Endodermal cell (in vitro differentiated cells): ENCODE results near the gene NDFIP1. TPM values are rescaled to one million over a fixed set of nuclear protein-coding genes. Genes with fewer than 3 reads are reported as not detected.

Experiments
- DNase-seq: peaks from one replicate; pipeline ENCODE4 v3.0.0-alpha.2; 2017
- H3K27ac ChIP-seq: 2 replicates; pipeline ENCODE4 v1.5.1; 2013; ENCODE audit warnings: mild to moderate bottlenecking, low read depth, low read length, moderate library complexity
- H3K27me3 ChIP-seq: 2 replicates; pipeline ENCODE4 v1.6.1; 2013; ENCODE audit warnings: mild to moderate bottlenecking, low read length, moderate library complexity; ENCODE audit not compliant: insufficient read depth, control insufficient read depth, poor library complexity, severe bottlenecking
- H3K36me3 ChIP-seq: 2 replicates; pipeline ENCODE4 v1.7.0; 2013; ENCODE audit warnings: mild to moderate bottlenecking, low read length, moderate library complexity; ENCODE audit not compliant: control insufficient read depth, insufficient read depth
- H3K4me1 ChIP-seq: one replicate; pipeline ENCODE4 v1.7.0; 2013; ENCODE audit warnings: low read length; ENCODE audit not compliant: control insufficient read depth, insufficient read depth
- H3K4me3 ChIP-seq: 2 replicates; pipeline ENCODE4 v1.5.1; 2013; ENCODE audit warnings: mild to moderate bottlenecking, low read length, moderate library complexity
- H3K9ac ChIP-seq: 2 replicates; pipeline ENCODE4 v1.6.1; 2013; ENCODE audit warnings: mild to moderate bottlenecking, low read length, moderate library complexity; ENCODE audit not compliant: poor library complexity, severe bottlenecking; ENCODE audit errors: extremely low read depth
- H3K9me3 ChIP-seq: 2 replicates; pipeline ENCODE4 v1.6.1; 2013; ENCODE audit warnings: mild to moderate bottlenecking, low read length, moderate library complexity; ENCODE audit not compliant: control insufficient read depth
- H3K27ac Mint-ChIP-seq: 2 replicates; pipeline ENCODE4 v1.8.0; 2020; ENCODE audit warnings: mixed read lengths
- H3K27me3 Mint-ChIP-seq: 2 replicates; pipeline ENCODE4 v1.8.0; 2021; ENCODE audit warnings: mild to moderate bottlenecking, mixed read lengths; ENCODE audit not compliant: insufficient read depth
- H3K36me3 Mint-ChIP-seq: 2 replicates; pipeline ENCODE4 v1.8.0; 2020; ENCODE audit warnings: low read depth, mixed read lengths
- H3K4me1 Mint-ChIP-seq: 2 replicates; pipeline ENCODE4 v1.8.0; 2020; ENCODE audit warnings: mixed read lengths
- H3K4me3 Mint-ChIP-seq: 2 replicates; pipeline ENCODE4 v1.8.0; 2020; ENCODE audit warnings: mild to moderate bottlenecking, moderate library complexity, mixed read lengths
- H3K9me3 Mint-ChIP-seq: 2 replicates; pipeline ENCODE4 v1.8.0; 2020; ENCODE audit warnings: mild to moderate bottlenecking, mixed read lengths
- CTCF ChIP-seq: fragments of 200-600 bp; sonication (generic); conservative IDR thresholded peaks from 2 replicates; pipeline ENCODE4 v1.5.0; 2021; ENCODE audit warnings: antibody characterized with exemption, mild to moderate bottlenecking
- WGBS, 2 experiments: methylation state at CpG; one replicate each; pipeline versions ENCODE4 v1.1.5 to v1.1.7; 2013; ENCODE audit warnings: missing lambda C conversion rate in 2 of 2, mixed read lengths in 1 of 2; ENCODE audit not compliant: insufficient coverage in 1 of 2, insufficient read length in 1 of 2; 5-methylcytosine and 5-hydroxymethylcytosine counted together
- total RNA-seq, 2 donors: library from RNA; stranded (reverse); fragmentation: NEBNext Ultra II Directional in 1 of 2; extraction: Animal tissue kit (Norgen Biotek cat#: 25700) in 1 of 2; gene quantifications; 2 replicates in 1 of 2; 3 replicates in 1 of 2; pipeline ENCODE4 v1.2.1, GENCODE V29; 2021

The NDFIP1 gene
- total RNA-seq, 2 donors from 2014 or later = 46.2 to 49.0 TPM

- no peaks in the 10 kb centered on the region for H3K4me1 ChIP-seq
- Mint-ChIP-seq H3K9me3 (no peaks in the 10 kb centered on the region), H3K4me3 (peak overlapping the region; percentile 86), H3K27me3 (peaks cover 21% of the 10 kb centered on the region), H3K4me1 (peaks cover 18% of the 10 kb centered on the region), H3K27ac (no peak overlapping the region), H3K36me3 (peaks cover 15% of the 10 kb centered on the region)
- peaks cover 22% of the 10 kb centered on the region for H3K36me3 ChIP-seq
- DNase-seq = no peak
- peak overlapping the region; percentile 91 for H3K9ac ChIP-seq
- H3K4me3 ChIP-seq = peak overlapping the region; percentile 99
- H3K27ac ChIP-seq = no peak overlapping the region
- 9 to 32% methylated on average over 5 to 9 of the region's 9 CpGs for WGBS, 2 experiments
- peak; percentile 21 for TF ChIP-seq CTCF
- peaks cover 10% of the 10 kb centered on the region for H3K9me3 ChIP-seq
- H3K27me3 ChIP-seq = peaks cover 17% of the 10 kb centered on the region
Observed at GRCh38 chr5:142110046-142110531, 1.5 kb downstream of the NDFIP1 start.

GRCh38 chr5:142110988-142111687 lies 2.6 kb downstream of the NDFIP1 start:
- H3K36me3 ChIP-seq = peaks cover 31% of the 10 kb centered on the region
- WGBS, 2 experiments = 98 to 99% methylated on average over 6 of the region's 6 CpGs
- no peak for DNase-seq
- H3K27me3 Mint-ChIP-seq = peaks cover 18% of the 10 kb centered on the region
- H3K4me3 ChIP-seq = peak overlapping the region; percentile 99
- H3K36me3 Mint-ChIP-seq = peaks cover 15% of the 10 kb centered on the region
- peaks cover 18% of the 10 kb centered on the region for H3K4me1 Mint-ChIP-seq
- no peaks in the 10 kb centered on the region for H3K9me3 Mint-ChIP-seq
- no peak for TF ChIP-seq CTCF
- H3K9me3 ChIP-seq = peaks cover 10% of the 10 kb centered on the region
- H3K4me1 ChIP-seq = no peaks in the 10 kb centered on the region
- no peak overlapping the region for H3K27ac ChIP-seq
- no peak overlapping the region for H3K27ac Mint-ChIP-seq
- H3K9ac ChIP-seq = no peak overlapping the region
- no peak overlapping the region for H3K4me3 Mint-ChIP-seq
- H3K27me3 ChIP-seq = peaks cover 16% of the 10 kb centered on the region

- 100% methylated on average over 1 of the region's 1 CpG for WGBS, 2 experiments
- peaks cover 47% of the 10 kb centered on the region for H3K36me3 ChIP-seq
- Mint-ChIP-seq H3K4me3 (no peak overlapping the region), H3K27ac (no peak overlapping the region), H3K36me3 (peaks cover 18% of the 10 kb centered on the region), H3K4me1 (peaks cover 12% of the 10 kb centered on the region), H3K27me3 (no peaks in the 10 kb centered on the region), H3K9me3 (no peaks in the 10 kb centered on the region)
- H3K9me3 ChIP-seq = peaks cover 10% of the 10 kb centered on the region
- no peaks in the 10 kb centered on the region for H3K27me3 ChIP-seq
- H3K9ac ChIP-seq = no peak overlapping the region
- H3K4me3 ChIP-seq = no peak overlapping the region
- TF ChIP-seq CTCF = no peak
- no peaks in the 10 kb centered on the region for H3K4me1 ChIP-seq
- no peak overlapping the region for H3K27ac ChIP-seq
- no peak for DNase-seq
Observed at GRCh38 chr5:142114687-142115086, 6.1 kb downstream of the NDFIP1 start.
